Mesendoderm (in vitro differentiated cells): Measurements from ENCODE around the gene PLAU.
"Not testable (repeated sequence)": the region's sequence is repeated elsewhere in the genome, so short reads cannot be mapped to it uniquely, and the experiment has no call there.

Experiments used
- DNase-seq: peaks from one replicate; pipeline ENCODE4 v3.0.0; 2013
- H2AK5ac ChIP-seq: 2 replicates; pipeline ENCODE4 v1.6.1; 2013; ENCODE audit warnings: low read length, inconsistent platforms
- H2BK120ac ChIP-seq: 2 replicates; pipeline ENCODE4 v1.6.1; 2013; ENCODE audit warnings: low read depth, mild to moderate bottlenecking, low read length, moderate library complexity, mixed read lengths
- H2BK15ac ChIP-seq: replicated peaks from 2 replicates; pipeline ENCODE4 v1.6.1; 2013; ENCODE audit warnings: low read depth, mild to moderate bottlenecking, moderate library complexity
- H2BK5ac ChIP-seq: 2 replicates; pipeline ENCODE4 v1.6.1; 2013; ENCODE audit warnings: low read length, inconsistent platforms
- H3K18ac ChIP-seq: 2 replicates; pipeline ENCODE4 v1.6.1; 2013; ENCODE audit warnings: mild to moderate bottlenecking, low read length, mixed read lengths
- H3K23ac ChIP-seq: one replicate; pipeline ENCODE4 v1.6.1; 2013; ENCODE audit warnings: low read length
- H3K27ac ChIP-seq: 2 replicates; pipeline ENCODE4 v1.5.1; 2013; ENCODE audit warnings: low read depth, mild to moderate bottlenecking, inconsistent platforms, low read length, moderate library complexity
- H3K27me3 ChIP-seq: 2 replicates; pipeline ENCODE4 v1.6.1; 2013; ENCODE audit warnings: low read length, control low read depth, mild to moderate bottlenecking, inconsistent platforms; ENCODE audit not compliant: insufficient read depth, poor library complexity
- H3K36me3 ChIP-seq: 2 replicates; pipeline ENCODE4 v1.6.1; 2013; ENCODE audit warnings: low read length, inconsistent platforms; ENCODE audit not compliant: control insufficient read depth, insufficient read depth
- H3K4ac ChIP-seq: one replicate; pipeline ENCODE4 v1.6.1; 2013; ENCODE audit warnings: low read depth, mild to moderate bottlenecking, low read length, moderate library complexity
- H3K4me1 ChIP-seq: 2 replicates; pipeline ENCODE4 v1.6.1; 2013; ENCODE audit warnings: low read depth, low read length, inconsistent platforms; ENCODE audit not compliant: control insufficient read depth
- H3K4me2 ChIP-seq: 2 replicates; pipeline ENCODE4 v1.6.1; 2013; ENCODE audit warnings: low read length
- H3K4me3 ChIP-seq: 2 replicates; pipeline ENCODE4 v1.5.1; 2013; ENCODE audit warnings: mild to moderate bottlenecking, low read length
- H3K56ac ChIP-seq: one replicate; pipeline ENCODE4 v1.6.1; 2013; ENCODE audit warnings: low read length
- H3K79me1 ChIP-seq: 2 replicates; pipeline ENCODE4 v1.6.1; 2013; ENCODE audit warnings: low read length, inconsistent platforms
- H3K79me2 ChIP-seq: 2 replicates; pipeline ENCODE4 v1.6.1; 2013; ENCODE audit warnings: mild to moderate bottlenecking, low read length; ENCODE audit not compliant: control insufficient read depth, insufficient read depth
- H3K9ac ChIP-seq: 2 replicates; pipeline ENCODE4 v1.6.1; 2013; ENCODE audit warnings: low read length, inconsistent platforms
- H4K5ac ChIP-seq: one replicate; pipeline ENCODE4 v1.6.1; 2013; ENCODE audit warnings: low read length
- H4K8ac ChIP-seq: one replicate; pipeline ENCODE4 v1.6.1; 2013; ENCODE audit warnings: low read depth, mild to moderate bottlenecking, control low read depth, low read length, moderate library complexity
- WGBS: extraction: QIAGEN DNeasy Blood & Tissue Kit; methylation state at CpG from one replicate; pipeline ENCODE4 v1.1.7; 2013; ENCODE audit warnings: low lambda C conversion rate, missing lambda C conversion rate; ENCODE audit not compliant: insufficient coverage; ENCODE audit errors: extremely low coverage; 5-methylcytosine and 5-hydroxymethylcytosine counted together

Gene PLAU

GRCh38 chr10:73891540-73891939 is 19.4 kb upstream of the PLAU start:
- H2BK5ac ChIP-seq: no peak overlapping the region
- no peak for DNase-seq
- H4K5ac ChIP-seq: no peak overlapping the region
- no peak overlapping the region for H2BK15ac ChIP-seq
- WGBS: no CpG with 5 or more reads among the region's 5 CpGs
- H3K4me3 ChIP-seq: no peak overlapping the region
- no peak overlapping the region for H2BK120ac ChIP-seq
- no peak overlapping the region for H3K9ac ChIP-seq
- no peak overlapping the region for H3K4ac ChIP-seq
- no peak overlapping the region for H3K23ac ChIP-seq
- no peak overlapping the region for H3K18ac ChIP-seq
- H4K8ac ChIP-seq: no peak overlapping the region
- H3K4me1 ChIP-seq: peaks cover 5% of the 10 kb centered on the region
- no peaks in the 10 kb centered on the region for H3K36me3 ChIP-seq
- no peaks in the 10 kb centered on the region for H3K27me3 ChIP-seq
- no peaks in the 10 kb centered on the region for H3K79me1 ChIP-seq
- no peak overlapping the region for H3K27ac ChIP-seq
- H2AK5ac ChIP-seq: no peak overlapping the region
- H3K56ac ChIP-seq: no peak overlapping the region
- no peak overlapping the region for H3K4me2 ChIP-seq
- no peaks in the 10 kb centered on the region for H3K79me2 ChIP-seq

GRCh38 chr10:73892310-73893030 is 18.5 kb upstream of the PLAU start:
- Histone ChIP-seq H3K4me2 (no peak overlapping the region), H3K9ac (no peak overlapping the region), H2BK120ac (no peak overlapping the region), H4K8ac (no peak overlapping the region), H3K79me1 (no peaks in the 10 kb centered on the region), H2BK15ac (no peak overlapping the region), H2BK5ac (no peak overlapping the region), H3K79me2 (no peaks in the 10 kb centered on the region), H3K4ac (no peak overlapping the region), H3K36me3 (no peaks in the 10 kb centered on the region), H4K5ac (no peak overlapping the region), H3K27me3 (no peaks in the 10 kb centered on the region), H3K4me3 (no peak overlapping the region), H3K18ac (no peak overlapping the region), H2AK5ac (no peak overlapping the region), H3K27ac (no peak overlapping the region), H3K4me1 (no peaks in the 10 kb centered on the region), H3K56ac (no peak overlapping the region), H3K23ac (no peak overlapping the region)
- WGBS: no CpG with 5 or more reads among the region's 10 CpGs
- DNase-seq: no peak

- H2BK5ac ChIP-seq: no peak overlapping the region
- no peak overlapping the region for H4K8ac ChIP-seq
- no peaks in the 10 kb centered on the region for H3K4me1 ChIP-seq
- no peak for DNase-seq
- no peak overlapping the region for H3K27ac ChIP-seq
- H3K79me2 ChIP-seq: no peaks in the 10 kb centered on the region
- no peaks in the 10 kb centered on the region for H3K79me1 ChIP-seq
- H2BK15ac ChIP-seq: no peak overlapping the region
- H3K18ac ChIP-seq: no peak overlapping the region
- H3K4me2 ChIP-seq: no peak overlapping the region
- no peak overlapping the region for H3K56ac ChIP-seq
- no peaks in the 10 kb centered on the region for H3K36me3 ChIP-seq
- H3K9ac ChIP-seq: no peak overlapping the region
- H2AK5ac ChIP-seq: no peak overlapping the region
- H3K4me3 ChIP-seq: no peak overlapping the region
- no peaks in the 10 kb centered on the region for H3K27me3 ChIP-seq
- no peak overlapping the region for H3K23ac ChIP-seq
- H4K5ac ChIP-seq: no peak overlapping the region
- no peak overlapping the region for H2BK120ac ChIP-seq
- no peak overlapping the region for H3K4ac ChIP-seq
- WGBS: no CpG with 5 or more reads among the region's 8 CpGs
Measured at GRCh38 chr10:73893426-73893825, 17.5 kb upstream of the PLAU start.

- H3K9ac ChIP-seq: no peak overlapping the region
- H3K4me2 ChIP-seq: no peak overlapping the region
- no peak overlapping the region for H2BK5ac ChIP-seq
- H2BK120ac ChIP-seq: no peak overlapping the region
- no peaks in the 10 kb centered on the region for H3K79me2 ChIP-seq
- H2BK15ac ChIP-seq: no peak overlapping the region
- H3K56ac ChIP-seq: no peak overlapping the region
- no peaks in the 10 kb centered on the region for H3K36me3 ChIP-seq
- no peak overlapping the region for H4K8ac ChIP-seq
- WGBS: no CpG with 5 or more reads among the region's 6 CpGs
- H3K79me1 ChIP-seq: no peaks in the 10 kb centered on the region
- no peaks in the 10 kb centered on the region for H3K4me1 ChIP-seq
- DNase-seq: no peak
- no peak overlapping the region for H3K27ac ChIP-seq
- H3K27me3 ChIP-seq: no peaks in the 10 kb centered on the region
- no peak overlapping the region for H3K4ac ChIP-seq
- no peak overlapping the region for H2AK5ac ChIP-seq
- no peak overlapping the region for H3K4me3 ChIP-seq
- H3K18ac ChIP-seq: no peak overlapping the region
- no peak overlapping the region for H3K23ac ChIP-seq
- no peak overlapping the region for H4K5ac ChIP-seq
Measured at GRCh38 chr10:73894245-73894971, 16.5 kb upstream of the PLAU start.

GRCh38 chr10:73895381-73895780 is 15.6 kb upstream of the PLAU start:
- H3K4me1 ChIP-seq, H2BK5ac ChIP-seq, H3K23ac ChIP-seq, H3K27me3 ChIP-seq, H3K4me3 ChIP-seq, H2AK5ac ChIP-seq, H3K4me2 ChIP-seq, H2BK120ac ChIP-seq, H3K4ac ChIP-seq, H4K8ac ChIP-seq, H3K56ac ChIP-seq, H3K36me3 ChIP-seq, H3K9ac ChIP-seq, DNase-seq, H3K27ac ChIP-seq, H4K5ac ChIP-seq, H3K79me1 ChIP-seq, H2BK15ac ChIP-seq, H3K18ac ChIP-seq, H3K79me2 ChIP-seq: not testable (repeated sequence)
- WGBS: no CpG with 5 or more reads among the region's 9 CpGs
